ENCODE measurements around the gene BSN.

DNA sequence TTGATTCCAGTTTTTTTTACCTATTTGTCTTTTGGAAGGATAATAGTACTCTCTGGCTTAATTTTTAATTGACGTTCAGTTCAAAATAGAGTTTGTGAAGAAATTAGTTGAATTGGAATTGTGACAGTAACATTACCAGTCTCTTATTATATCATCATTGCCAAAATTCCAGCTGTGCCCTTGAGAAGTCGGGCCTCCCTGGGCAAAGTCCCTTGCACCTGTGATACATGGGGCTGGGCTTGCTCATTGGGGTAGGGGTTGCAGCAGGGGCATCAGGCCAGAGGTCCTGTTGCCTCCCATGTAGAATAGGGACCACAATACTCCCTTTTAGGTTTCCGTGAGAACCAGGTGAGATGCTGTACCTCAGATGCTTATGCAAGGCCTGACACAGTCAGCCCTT lies 92.0 kb downstream of the BSN start:
- TF ChIP-seq POLR2A (IDR thresholded peaks at IDR 0.05) (no peak), CTCF (IDR thresholded peaks at IDR 0.05) (no peak)

All from heart left ventricle (tissue), 13 donors.